GM12878 (cell line): ENCODE results near the gene GTF3C1. TPM values are rescaled to one million over a fixed set of nuclear protein-coding genes. Genes with fewer than 3 reads are reported as not detected.
A peak's percentile ranks its signal among the peaks of the same experiment; 100 is the strongest.

Experiments
- ATF7 ChIP-seq: fragments of 450-650 bp; IDR thresholded peaks from 2 replicates; pipeline ENCODE4 v1.6.1; 2016; ENCODE audit warnings: low read depth, mild to moderate bottlenecking
- BMI1 ChIP-seq: fragments of 450-650 bp; IDR thresholded peaks from 2 replicates; pipeline ENCODE4 v1.6.1; 2016; ENCODE audit warnings: mild to moderate bottlenecking, moderate library complexity, borderline replicate concordance
- CEBPB ChIP-seq, 2 experiments: fragments of 150-350 bp in 1 of 2; IDR thresholded peaks; 2 replicates each; pipeline ENCODE4 v1.6.1; 2012 to 2014; ENCODE audit warnings: low read depth in 2 of 2, low read length in 2 of 2, borderline replicate concordance in 1 of 2, inconsistent platforms in 1 of 2
- DPF2 ChIP-seq: fragments of 450-650 bp; IDR thresholded peaks from 2 replicates; pipeline ENCODE4 v1.6.1; 2017; ENCODE audit warnings: mild to moderate bottlenecking
- EGR1 ChIP-seq, 2 experiments: IDR thresholded peaks; 1 replicate in 1 of 2; 2 replicates in 1 of 2; pipeline ENCODE4 v1.6.1; 2011 to 2012; ENCODE audit warnings: low read depth in 2 of 2, low read length in 2 of 2, borderline replicate concordance in 1 of 2, mild to moderate bottlenecking in 1 of 2, moderate library complexity in 1 of 2
- ELK1 ChIP-seq: IDR thresholded peaks from 2 replicates; pipeline ENCODE4 v1.6.1; 2012; ENCODE audit warnings: low read depth, low read length, improper control_type of control experiment
- EP300 ChIP-seq, 2 experiments: fragments of 150-350 bp in 1 of 2; IDR thresholded peaks; 2 replicates each; pipeline ENCODE4 v1.6.1; 2011 to 2012; ENCODE audit warnings: low read depth in 2 of 2, low read length in 2 of 2, borderline replicate concordance in 1 of 2, improper control_type of control experiment in 1 of 2, inconsistent platforms in 1 of 2; ENCODE audit not compliant: control insufficient read depth in 1 of 2
- GATAD2B ChIP-seq: fragments of 450-650 bp; conservative IDR thresholded peaks from 2 replicates; pipeline ENCODE4 v1.6.1; 2017; ENCODE audit warnings: low read depth, mild to moderate bottlenecking, moderate library complexity
- IKZF1 ChIP-seq: fragments of 450-650 bp; conservative IDR thresholded peaks from 2 replicates; pipeline ENCODE4 v1.6.1; 2017; ENCODE audit warnings: antibody characterized with exemption, mild to moderate bottlenecking
- MTA2 ChIP-seq: fragments of 450-650 bp; IDR thresholded peaks from 2 replicates; pipeline ENCODE4 v1.6.1; 2016; ENCODE audit warnings: low read depth, mild to moderate bottlenecking, moderate library complexity
- NFXL1 ChIP-seq: fragments of 450-650 bp; IDR thresholded peaks from 2 replicates; pipeline ENCODE4 v1.6.1; 2017; ENCODE audit warnings: antibody characterized with exemption, mild to moderate bottlenecking, borderline replicate concordance
- PAX8 ChIP-seq: fragments of 450-650 bp; IDR thresholded peaks from 2 replicates; pipeline ENCODE4 v1.6.1; 2017; ENCODE audit warnings: mild to moderate bottlenecking, moderate library complexity
- RCOR1 ChIP-seq: conservative IDR thresholded peaks from 2 replicates; pipeline ENCODE4 v1.6.1; 2012; ENCODE audit warnings: low read depth, low read length, improper control_type of control experiment
- RELA ChIP-seq: fragments of 450-650 bp; IDR thresholded peaks from 2 replicates; pipeline ENCODE4 v1.8.0; 2014; ENCODE audit warnings: borderline replicate concordance; ENCODE audit not compliant: partially characterized antibody
- RFX5 ChIP-seq: IDR thresholded peaks from 2 replicates; pipeline ENCODE4 v1.6.1; 2011; ENCODE audit warnings: low read depth, low read length, improper control_type of control experiment
- SIN3A ChIP-seq: IDR thresholded peaks from 2 replicates; pipeline ENCODE4 v1.6.1; 2012; ENCODE audit warnings: low read depth, low read length, improper control_type of control experiment
- SMARCA5 ChIP-seq: fragments of 450-650 bp; IDR thresholded peaks from 2 replicates; pipeline ENCODE4 v1.6.1; 2017; ENCODE audit warnings: mild to moderate bottlenecking
- SPI1 ChIP-seq: IDR thresholded peaks from 2 replicates; pipeline ENCODE4 v1.6.1; 2011; ENCODE audit warnings: low read depth, mild to moderate bottlenecking, low read length, moderate library complexity, borderline replicate concordance; ENCODE audit not compliant: insufficient read depth
- TCF12 ChIP-seq: IDR thresholded peaks from 2 replicates; pipeline ENCODE4 v1.6.1; 2011; ENCODE audit warnings: low read depth, mild to moderate bottlenecking, low read length
- TCF7 ChIP-seq: IDR thresholded peaks from 2 replicates; pipeline ENCODE4 v1.6.1; 2014; ENCODE audit warnings: antibody characterized with exemption, borderline replicate concordance
- YY1 ChIP-seq: IDR thresholded peaks from 2 replicates; pipeline ENCODE4 v1.6.1; 2011; ENCODE audit warnings: low read depth, mild to moderate bottlenecking, low read length
- ZNF217 ChIP-seq: fragments of 450-650 bp; IDR thresholded peaks from 2 replicates; pipeline ENCODE4 v1.6.1; 2017; ENCODE audit warnings: antibody characterized with exemption, mild to moderate bottlenecking
- polyA plus RNA-seq, 11 experiments: library from polyadenylated mRNA; depleted of rRNA in 4 of 11; unstranded in 6 of 11; stranded (reverse) in 5 of 11; fragments of >200 nt; fragmentation: Nextera tagmentation in 4 of 11; fragmentation: Illumina TruSeq in 1 of 11; extraction: Ambion mirVana in 4 of 11; extraction: Trizol in 1 of 11; gene quantifications; 1 replicate in 1 of 11; 2 replicates in 10 of 11; pipeline versions ENCODE4 v1.2.1 to v1.2.3, GENCODE V29; 2011 to 2016; ENCODE audit warnings: inconsistent platforms in 2 of 11, missing spikeins in 2 of 11, low read depth in 1 of 11
- total RNA-seq, 4 experiments: library from RNA; depleted of rRNA in 3 of 4; stranded (reverse); fragments of >200 nt in 3 of 4; fragmentation: Illumina TruSeq in 1 of 4; extraction: Trizol in 1 of 4; gene quantifications; 2 replicates each; pipeline versions ENCODE4 v1.2.1 to v1.2.3, GENCODE V29; 2013 to 2021
- TF ChIP-seq, protein P1 (sequence below): fragments of 450-650 bp; IDR thresholded peaks from 2 replicates; pipeline ENCODE4 v1.6.1; 2018; ENCODE audit warnings: borderline replicate concordance, mild to moderate bottlenecking; ENCODE audit not compliant: partially characterized antibody
- TF ChIP-seq, protein P2 (sequence below): fragments of 450-650 bp; IDR thresholded peaks from 2 replicates; pipeline ENCODE4 v1.6.1; 2017; ENCODE audit warnings: mild to moderate bottlenecking, low read depth, inconsistent platforms; ENCODE audit not compliant: poor library complexity, severe bottlenecking

The GTF3C1 gene
- total and polyA plus RNA-seq, 10 of the 15 experiments (the other 5 are each of a cell fraction or from before 2014, with no cell fraction given): 0.98 to 60.9 (median 34.3) TPM

- TF ChIP-seq RELA: no peak
- no peak; the same call in 1 of the 2 replicates for TF ChIP-seq BMI1
- TF ChIP-seq, protein P1, sequence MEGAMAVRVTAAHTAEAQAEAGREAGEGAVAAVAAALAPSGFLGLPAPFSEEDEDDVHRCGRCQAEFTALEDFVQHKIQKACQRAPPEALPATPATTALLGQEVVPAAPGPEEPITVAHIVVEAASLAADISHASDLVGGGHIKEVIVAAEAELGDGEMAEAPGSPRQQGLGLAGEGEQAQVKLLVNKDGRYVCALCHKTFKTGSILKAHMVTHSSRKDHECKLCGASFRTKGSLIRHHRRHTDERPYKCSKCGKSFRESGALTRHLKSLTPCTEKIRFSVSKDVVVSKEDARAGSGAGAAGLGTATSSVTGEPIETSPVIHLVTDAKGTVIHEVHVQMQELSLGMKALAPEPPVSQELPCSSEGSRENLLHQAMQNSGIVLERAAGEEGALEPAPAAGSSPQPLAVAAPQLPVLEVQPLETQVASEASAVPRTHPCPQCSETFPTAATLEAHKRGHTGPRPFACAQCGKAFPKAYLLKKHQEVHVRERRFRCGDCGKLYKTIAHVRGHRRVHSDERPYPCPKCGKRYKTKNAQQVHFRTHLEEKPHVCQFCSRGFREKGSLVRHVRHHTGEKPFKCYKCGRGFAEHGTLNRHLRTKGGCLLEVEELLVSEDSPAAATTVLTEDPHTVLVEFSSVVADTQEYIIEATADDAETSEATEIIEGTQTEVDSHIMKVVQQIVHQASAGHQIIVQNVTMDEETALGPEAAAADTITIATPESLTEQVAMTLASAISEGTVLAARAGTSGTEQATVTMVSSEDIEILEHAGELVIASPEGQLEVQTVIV: no peak
- TF ChIP-seq SMARCA5: peak; percentile 96
- no peak for TF ChIP-seq ELK1
- TF ChIP-seq GATAD2B: 0 out of 2 replicates have a peak, but pooled peaks have one; percentile 41
- no peak for TF ChIP-seq EGR1 (IDR thresholded peaks at IDR 0.05; ENCODE audit: borderline replicate concordance in 1 of 2, low read depth in 2 of 2, low read length in 2 of 2)
- no peak for TF ChIP-seq RCOR1
- TF ChIP-seq IKZF1: peak; percentile 87
- TF ChIP-seq SIN3A: no peak
- no peak for TF ChIP-seq PAX8
- peak; percentile 90; the same call in 1 of the 2 replicates for TF ChIP-seq DPF2
- TF ChIP-seq RFX5: no peak
- TF ChIP-seq MTA2: peak; percentile 60; the same call in 1 of the 2 replicates
- peak in 1 of 2 experiments; percentile 80; a peak in 2 of 4 replicates for TF ChIP-seq EP300 (IDR thresholded peaks at IDR 0.05; ENCODE audit: borderline replicate concordance in 1 of 2, control insufficient read depth in 1 of 2, low read depth in 2 of 2, low read length in 2 of 2)
- peak; percentile 77 for TF ChIP-seq SPI1
- no peak for TF ChIP-seq NFXL1
- peak in 1 of 2 experiments; percentile 87; a peak in 2 of 4 replicates for TF ChIP-seq CEBPB (IDR thresholded peaks at IDR 0.05; ENCODE audit: borderline replicate concordance in 1 of 2, low read depth in 2 of 2, low read length in 2 of 2)
- TF ChIP-seq, protein P2, sequence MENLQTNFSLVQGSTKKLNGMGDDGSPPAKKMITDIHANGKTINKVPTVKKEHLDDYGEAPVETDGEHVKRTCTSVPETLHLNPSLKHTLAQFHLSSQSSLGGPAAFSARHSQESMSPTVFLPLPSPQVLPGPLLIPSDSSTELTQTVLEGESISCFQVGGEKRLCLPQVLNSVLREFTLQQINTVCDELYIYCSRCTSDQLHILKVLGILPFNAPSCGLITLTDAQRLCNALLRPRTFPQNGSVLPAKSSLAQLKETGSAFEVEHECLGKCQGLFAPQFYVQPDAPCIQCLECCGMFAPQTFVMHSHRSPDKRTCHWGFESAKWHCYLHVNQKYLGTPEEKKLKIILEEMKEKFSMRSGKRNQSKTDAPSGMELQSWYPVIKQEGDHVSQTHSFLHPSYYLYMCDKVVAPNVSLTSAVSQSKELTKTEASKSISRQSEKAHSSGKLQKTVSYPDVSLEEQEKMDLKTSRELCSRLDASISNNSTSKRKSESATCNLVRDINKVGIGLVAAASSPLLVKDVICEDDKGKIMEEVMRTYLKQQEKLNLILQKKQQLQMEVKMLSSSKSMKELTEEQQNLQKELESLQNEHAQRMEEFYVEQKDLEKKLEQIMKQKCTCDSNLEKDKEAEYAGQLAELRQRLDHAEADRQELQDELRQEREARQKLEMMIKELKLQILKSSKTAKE: peak; percentile 75
- TF ChIP-seq YY1: peak; percentile 73; the same call in 1 of the 2 replicates
- peak; percentile 97 for TF ChIP-seq TCF12
- peak; percentile 96 for TF ChIP-seq ZNF217
- peak; percentile 83 for TF ChIP-seq ATF7
- peak; percentile 55; the same call in 1 of the 2 replicates for TF ChIP-seq TCF7
Measured at GRCh38 chr16:27426423-27427408, 123.0 kb downstream of the GTF3C1 start (continued).
